ENCODE data around the gene DEGS2.

DNA sequence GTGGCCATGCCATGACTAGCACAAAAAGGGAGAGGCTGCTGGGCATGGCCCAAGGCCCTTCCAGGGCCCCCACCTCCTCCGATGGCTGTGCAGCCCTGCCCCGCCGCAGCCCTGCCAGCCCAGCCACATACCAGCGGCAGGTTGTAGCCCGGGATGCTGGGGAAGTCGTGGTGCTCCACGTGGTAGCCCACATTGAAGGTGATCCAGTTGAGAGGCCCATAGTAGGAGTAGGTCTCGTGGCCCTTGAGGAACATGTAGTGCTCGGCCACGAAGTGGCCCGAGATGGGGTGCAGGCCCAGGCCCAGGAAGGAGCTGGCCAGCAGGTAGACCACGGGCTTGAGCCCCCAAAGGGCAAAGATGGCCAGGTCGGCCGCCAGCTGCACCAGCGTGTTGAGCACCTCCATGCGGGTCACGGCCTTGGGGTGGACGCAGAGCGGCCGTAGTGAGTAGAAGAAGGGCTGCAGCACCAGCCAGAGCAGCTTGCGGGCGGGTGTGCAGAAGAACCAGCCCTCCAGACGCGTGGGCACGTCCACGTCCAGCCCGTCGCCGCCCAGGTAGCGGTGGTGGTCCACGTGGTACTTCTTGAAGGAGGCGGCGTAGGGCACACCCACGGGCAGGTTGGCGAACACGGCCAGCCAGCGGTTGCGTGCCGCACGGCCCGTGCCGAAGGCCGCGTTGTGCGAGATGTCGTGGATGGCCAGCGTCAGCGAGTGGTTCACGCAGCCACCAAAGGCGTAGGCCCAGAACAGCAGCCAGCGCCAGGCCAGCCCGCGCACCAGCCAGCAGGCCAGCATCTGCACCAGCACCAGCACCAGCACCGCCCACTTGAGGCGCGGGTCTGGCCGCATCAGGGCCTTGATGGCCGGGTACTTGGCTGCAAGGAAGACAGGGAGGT is 10.4 kb downstream of the DEGS2 start:
- TF ChIP-seq, protein P1, sequence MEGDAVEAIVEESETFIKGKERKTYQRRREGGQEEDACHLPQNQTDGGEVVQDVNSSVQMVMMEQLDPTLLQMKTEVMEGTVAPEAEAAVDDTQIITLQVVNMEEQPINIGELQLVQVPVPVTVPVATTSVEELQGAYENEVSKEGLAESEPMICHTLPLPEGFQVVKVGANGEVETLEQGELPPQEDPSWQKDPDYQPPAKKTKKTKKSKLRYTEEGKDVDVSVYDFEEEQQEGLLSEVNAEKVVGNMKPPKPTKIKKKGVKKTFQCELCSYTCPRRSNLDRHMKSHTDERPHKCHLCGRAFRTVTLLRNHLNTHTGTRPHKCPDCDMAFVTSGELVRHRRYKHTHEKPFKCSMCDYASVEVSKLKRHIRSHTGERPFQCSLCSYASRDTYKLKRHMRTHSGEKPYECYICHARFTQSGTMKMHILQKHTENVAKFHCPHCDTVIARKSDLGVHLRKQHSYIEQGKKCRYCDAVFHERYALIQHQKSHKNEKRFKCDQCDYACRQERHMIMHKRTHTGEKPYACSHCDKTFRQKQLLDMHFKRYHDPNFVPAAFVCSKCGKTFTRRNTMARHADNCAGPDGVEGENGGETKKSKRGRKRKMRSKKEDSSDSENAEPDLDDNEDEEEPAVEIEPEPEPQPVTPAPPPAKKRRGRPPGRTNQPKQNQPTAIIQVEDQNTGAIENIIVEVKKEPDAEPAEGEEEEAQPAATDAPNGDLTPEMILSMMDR (IDR thresholded peaks at IDR 0.05) = no peak
- TF ChIP-seq POLR2A (IDR thresholded peaks at IDR 0.05) = no peak
